GM20000 (cell line): ENCODE results near the gene BNC2.

ENCODE experiments used
- DNase-seq: peaks from one replicate; pipeline ENCODE4 v3.0.0; 2012; ENCODE audit warnings: low spot score
- TF ChIP-seq, protein P1 (sequence below): IDR thresholded peaks from 2 replicates; pipeline ENCODE4 v1.5.1; 2012; ENCODE audit warnings: mild to moderate bottlenecking, control low read depth; ENCODE audit errors: extremely low read depth, missing control alignments

Gene BNC2

DNA sequence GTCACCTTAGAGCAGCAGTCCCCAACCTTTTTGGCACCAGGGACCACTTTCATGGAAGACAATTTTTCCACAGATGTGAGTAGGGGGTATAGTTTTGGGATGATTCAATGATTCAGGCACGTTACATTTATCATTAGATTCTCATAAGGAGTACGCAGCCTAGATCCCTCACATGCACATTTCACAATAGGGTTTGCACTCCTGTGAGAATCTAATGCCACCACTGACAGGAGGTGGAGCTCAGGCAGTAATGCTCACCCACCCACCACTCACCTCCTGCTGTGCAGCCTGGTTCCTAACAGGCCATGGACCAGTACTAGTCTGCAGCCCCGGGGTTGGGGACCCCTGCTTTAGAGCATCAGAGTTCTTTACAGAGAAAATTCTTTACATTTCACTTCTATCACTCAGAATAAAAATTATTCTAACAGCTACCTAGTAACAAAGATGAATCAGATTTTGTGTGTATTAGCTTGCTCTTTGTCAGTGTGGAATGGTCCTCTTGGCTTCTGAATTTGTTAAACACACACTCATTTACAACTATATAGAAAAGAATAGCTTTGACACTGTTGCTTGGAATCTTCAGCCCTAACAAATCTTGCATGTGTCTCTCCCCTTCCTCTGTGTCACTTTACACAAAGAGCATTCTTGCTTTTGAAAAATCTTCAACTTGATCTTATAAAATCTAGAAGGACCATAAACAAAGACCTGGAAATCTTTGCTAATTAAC is 438.6 kb downstream of the BNC2 start:
- TF ChIP-seq, protein P1, sequence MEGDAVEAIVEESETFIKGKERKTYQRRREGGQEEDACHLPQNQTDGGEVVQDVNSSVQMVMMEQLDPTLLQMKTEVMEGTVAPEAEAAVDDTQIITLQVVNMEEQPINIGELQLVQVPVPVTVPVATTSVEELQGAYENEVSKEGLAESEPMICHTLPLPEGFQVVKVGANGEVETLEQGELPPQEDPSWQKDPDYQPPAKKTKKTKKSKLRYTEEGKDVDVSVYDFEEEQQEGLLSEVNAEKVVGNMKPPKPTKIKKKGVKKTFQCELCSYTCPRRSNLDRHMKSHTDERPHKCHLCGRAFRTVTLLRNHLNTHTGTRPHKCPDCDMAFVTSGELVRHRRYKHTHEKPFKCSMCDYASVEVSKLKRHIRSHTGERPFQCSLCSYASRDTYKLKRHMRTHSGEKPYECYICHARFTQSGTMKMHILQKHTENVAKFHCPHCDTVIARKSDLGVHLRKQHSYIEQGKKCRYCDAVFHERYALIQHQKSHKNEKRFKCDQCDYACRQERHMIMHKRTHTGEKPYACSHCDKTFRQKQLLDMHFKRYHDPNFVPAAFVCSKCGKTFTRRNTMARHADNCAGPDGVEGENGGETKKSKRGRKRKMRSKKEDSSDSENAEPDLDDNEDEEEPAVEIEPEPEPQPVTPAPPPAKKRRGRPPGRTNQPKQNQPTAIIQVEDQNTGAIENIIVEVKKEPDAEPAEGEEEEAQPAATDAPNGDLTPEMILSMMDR: no peak

DNA sequence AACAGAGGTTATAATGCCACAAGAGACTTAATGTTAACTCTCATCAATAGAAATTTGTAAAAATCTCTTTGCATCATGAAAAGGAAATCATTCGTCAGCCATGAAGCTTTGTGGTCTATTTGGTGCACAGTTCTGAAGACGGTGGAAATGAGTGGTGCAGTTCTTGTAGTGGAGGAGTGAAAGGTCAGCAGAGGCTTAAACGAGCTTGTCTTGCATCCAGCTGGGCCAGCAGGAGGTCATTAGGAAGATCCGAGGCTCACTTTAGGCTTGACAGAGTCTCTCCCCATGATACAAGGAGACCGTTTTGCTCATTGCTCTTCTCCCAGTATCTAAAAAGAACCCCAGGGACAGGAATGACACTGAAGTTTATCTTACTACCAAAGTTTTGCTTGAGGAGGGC is 440.8 kb downstream of the BNC2 start:
- no peak for DNase-seq
- TF ChIP-seq, protein P1: no peak

More for the DNA sequence above, 438.6 kb downstream of the BNC2 start:
- DNase-seq: no peak

DNA sequence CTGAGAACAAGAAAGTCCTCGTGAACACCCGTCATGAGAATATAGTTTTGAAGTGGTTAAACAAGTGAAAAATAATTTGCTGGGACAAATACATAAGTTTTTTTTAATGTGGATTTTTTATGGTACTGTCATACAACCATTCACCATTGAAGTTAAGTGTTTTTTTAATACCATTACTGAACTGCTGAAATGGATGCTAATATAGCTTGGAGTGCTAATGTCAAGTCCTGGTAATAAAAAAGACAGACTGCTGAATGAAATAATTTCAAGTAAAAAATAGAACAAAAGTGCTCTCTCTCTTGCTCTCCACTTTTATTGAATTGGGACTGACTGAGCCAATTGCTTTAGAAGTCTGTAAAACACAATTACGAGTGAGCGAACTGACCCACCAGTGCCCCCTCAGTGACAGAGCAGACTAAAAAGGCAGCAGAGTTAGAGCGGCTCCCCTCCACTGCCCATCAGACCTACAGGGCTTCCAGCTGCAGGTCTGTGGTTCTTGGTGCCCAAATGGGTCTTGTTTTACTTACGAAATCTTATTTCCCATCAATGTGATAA is 442.5 kb downstream of the BNC2 start:
- no peak for DNase-seq
- TF ChIP-seq, protein P1: no peak

DNA sequence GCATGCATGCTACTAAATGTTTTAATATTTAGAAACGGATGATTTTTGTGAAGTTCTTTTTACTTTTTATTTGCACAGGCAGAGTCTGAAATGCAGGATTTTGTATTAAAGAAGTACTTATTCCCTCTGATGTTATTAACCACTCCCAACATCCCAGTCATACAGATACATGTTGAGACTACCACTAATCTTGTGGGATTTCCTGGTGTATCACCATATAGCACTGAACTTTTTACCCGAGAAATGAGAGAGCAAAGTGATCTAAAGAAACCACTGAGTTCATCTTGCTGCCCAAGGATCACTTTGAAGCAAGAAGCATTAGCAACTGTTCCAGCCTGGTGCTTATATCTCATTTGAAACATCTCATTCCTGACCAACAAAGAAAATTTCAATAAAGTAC is 443.8 kb downstream of the BNC2 start:
- TF ChIP-seq, protein P1: no peak
- no peak for DNase-seq

- DNase-seq: no peak
- TF ChIP-seq, protein P1: no peak
Measured at GRCh38 chr9:16425562-16426231, 444.8 kb downstream of the BNC2 start.

DNA sequence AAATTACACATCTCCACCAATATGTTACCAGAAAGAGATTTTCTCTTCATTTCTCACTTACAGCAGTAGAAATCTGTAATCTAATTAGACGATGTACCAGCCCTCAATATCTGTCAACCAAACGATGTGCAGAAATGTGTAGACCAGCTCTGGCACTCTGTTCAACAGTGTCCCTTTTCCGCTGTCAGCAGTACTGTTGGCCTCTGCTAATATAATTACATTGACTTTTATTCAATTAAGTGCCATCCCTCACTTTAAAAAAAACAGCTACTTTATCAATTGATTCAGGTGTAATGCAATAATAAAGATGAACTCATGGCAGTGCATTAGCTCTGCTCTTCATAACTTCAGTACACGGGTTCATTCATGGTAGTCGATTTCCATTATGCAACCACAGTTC is 448.4 kb downstream of the BNC2 start:
- TF ChIP-seq, protein P1: no peak

DNA sequence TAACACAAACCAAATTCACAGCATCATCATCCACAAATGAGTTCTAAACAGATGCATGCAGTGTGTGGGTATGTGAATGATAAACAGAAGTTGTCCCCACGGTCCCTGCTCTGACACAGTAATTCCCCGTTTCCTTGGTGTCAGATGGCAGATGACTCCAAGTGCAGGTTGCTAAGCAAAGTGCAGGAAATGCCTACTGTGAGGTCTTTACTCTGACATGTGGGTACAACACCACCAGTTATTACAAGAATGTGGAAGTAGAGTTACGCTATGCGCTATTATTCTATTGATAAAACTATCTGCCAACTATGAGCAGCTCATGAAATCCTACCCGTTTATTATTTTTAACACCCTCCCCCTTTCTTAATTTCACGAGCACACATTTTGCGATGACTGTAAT is 448.9 kb downstream of the BNC2 start:
- TF ChIP-seq, protein P1: no peak
- no peak for DNase-seq

More for the DNA sequence above, 448.4 kb downstream of the BNC2 start:
- DNase-seq: no peak
